B cell (primary cell): ENCODE measurements around the gene CACNB2. TPM values are rescaled to one million over a fixed set of nuclear protein-coding genes. Genes with fewer than 3 reads are reported as not detected.

ENCODE experiments used
- ATAC-seq: fragments of 200-7000 bp; cut with Tn5 transposase; one replicate; pipeline ENCODE4 v1.10.0; 2021; ENCODE audit warnings: low read depth, mild to moderate bottlenecking, moderate number of reproducible peaks, moderate library complexity
- CTCF ChIA-PET: fragments of 350-600 bp; sonication (Branson Sonifier 250); formaldehyde crosslinking; loops from one replicate; lab custom pipeline; 2021; ENCODE audit warnings: antibody characterized with exemption, inconsistent platforms; lab: Charles Lee
- POLR2A ChIA-PET: fragments of 350-600 bp; sonication (Branson Sonifier 250); formaldehyde crosslinking; loops from one replicate; lab custom pipeline; 2021; ENCODE audit warnings: antibody characterized with exemption; lab: Charles Lee
- DNase-seq: peaks from one replicate; pipeline ENCODE4 v3.0.0; 2013
- H2AFZ ChIP-seq: 2 replicates; pipeline ENCODE4 v1.6.1; 2012; ENCODE audit warnings: mild to moderate bottlenecking, low read depth, low read length; ENCODE audit not compliant: insufficient read depth, poor library complexity, severe bottlenecking
- H3K27ac ChIP-seq, 2 donors: 1 replicate in 1 of 2; 2 replicates in 1 of 2; pipeline ENCODE4 v1.5.1; 2012 to 2013; ENCODE audit warnings: low read length in 2 of 2, mild to moderate bottlenecking in 2 of 2, moderate library complexity in 1 of 2
- H3K27me3 ChIP-seq, 4 experiments: fragments of 200-600 bp in 1 of 4; sonication (generic) in 1 of 4; replicated peaks in 1 of 4; 1 replicate in 2 of 4; 2 replicates in 2 of 4; pipeline versions ENCODE4 v1.6.1 to v1.7.0; 2013 to 2016; ENCODE audit warnings: low read length in 3 of 4, mild to moderate bottlenecking in 2 of 4, mixed read lengths in 1 of 4, moderate library complexity in 1 of 4; ENCODE audit not compliant: insufficient read depth in 4 of 4, control insufficient read depth in 3 of 4; ENCODE audit errors: control extremely low read depth in 1 of 4
- H3K36me3 ChIP-seq, 2 experiments: replicated peaks in 1 of 2; 1 replicate in 1 of 2; 2 replicates in 1 of 2; pipeline versions ENCODE4 v1.6.1 to v1.7.1; 2013; ENCODE audit warnings: low read length in 1 of 2; ENCODE audit not compliant: insufficient read depth in 2 of 2, control insufficient read depth in 1 of 2; ENCODE audit errors: control extremely low read depth in 1 of 2, extremely low read depth in 1 of 2
- H3K4me1 ChIP-seq, 2 donors: fragments of 200-600 bp in 1 of 2; sonication (generic) in 1 of 2; 1 replicate in 1 of 2; 2 replicates in 1 of 2; pipeline versions ENCODE4 v1.5.1 to v1.6.1; 2013 to 2017; ENCODE audit warnings: low read length in 2 of 2; ENCODE audit not compliant: control insufficient read depth in 2 of 2, insufficient read depth in 2 of 2
- H3K4me2 ChIP-seq: replicated peaks from 2 replicates; pipeline ENCODE3; 2012; ENCODE audit warnings: mild to moderate bottlenecking, low read depth, low read length; ENCODE audit not compliant: poor library complexity, severe bottlenecking
- H3K4me3 ChIP-seq, 5 experiments: fragments of 200-600 bp in 1 of 5; sonication (generic) in 1 of 5; 1 replicate in 3 of 5; 2 replicates in 2 of 5; pipeline versions ENCODE4 v1.5.1 to v1.7.0; 2011 to 2016; ENCODE audit warnings: low read length in 4 of 5, mild to moderate bottlenecking in 4 of 5, low read depth in 2 of 5, control low read depth in 1 of 5, moderate library complexity in 1 of 5; ENCODE audit not compliant: insufficient read depth in 1 of 5; ENCODE audit errors: control extremely low read depth in 1 of 5, extremely low read depth in 1 of 5
- H3K79me2 ChIP-seq: fragments of 200-600 bp; sonication (generic); one replicate; pipeline ENCODE4 v1.6.0; 2016; ENCODE audit warnings: low read length; ENCODE audit not compliant: control insufficient read depth, insufficient read depth
- H3K9ac ChIP-seq: fragments of 200-600 bp; sonication (generic); 2 replicates; pipeline ENCODE4 v1.6.1; 2017; ENCODE audit warnings: mild to moderate bottlenecking, low read length, moderate library complexity
- H3K9me3 ChIP-seq, 3 donors: one replicate each; pipeline versions ENCODE4 v1.6.1 to v1.7.1; 2013; ENCODE audit warnings: low read length in 2 of 3; ENCODE audit not compliant: control insufficient read depth in 2 of 3, insufficient read depth in 1 of 3; ENCODE audit errors: control extremely low read depth in 1 of 3
- H4K20me1 ChIP-seq: 2 replicates; pipeline ENCODE4 v1.6.0; 2012; ENCODE audit warnings: mild to moderate bottlenecking, low read length; ENCODE audit not compliant: insufficient read depth, control insufficient read depth, poor library complexity, severe bottlenecking
- H3K27ac Mint-ChIP-seq: one replicate; pipeline ENCODE4 v1.8.0; 2021; ENCODE audit warnings: mixed read lengths
- H3K27me3 Mint-ChIP-seq: one replicate; pipeline ENCODE4 v1.8.0; 2021; ENCODE audit warnings: mixed read lengths
- H3K4me1 Mint-ChIP-seq: one replicate; pipeline ENCODE4 v1.8.0; 2021; ENCODE audit warnings: mixed read lengths
- H3K4me3 Mint-ChIP-seq: one replicate; pipeline ENCODE4 v1.8.0; 2021; ENCODE audit warnings: mixed read lengths
- H3K9me3 Mint-ChIP-seq: one replicate; pipeline ENCODE4 v1.8.0; 2022; ENCODE audit warnings: mixed read lengths; ENCODE audit not compliant: insufficient read depth
- EZH2 ChIP-seq: IDR thresholded peaks from 2 replicates; pipeline ENCODE4 v1.6.1; 2012; ENCODE audit warnings: borderline replicate concordance, low read depth, mild to moderate bottlenecking, moderate library complexity, low read length; ENCODE audit not compliant: insufficient read depth, poor library complexity, severe bottlenecking
- WGBS: methylation state at CpG from one replicate; pipeline ENCODE4 v1.1.5; 2013; ENCODE audit warnings: missing lambda C conversion rate; ENCODE audit not compliant: insufficient coverage; 5-methylcytosine and 5-hydroxymethylcytosine counted together
- intact Hi-C: fragments of 100-400 bp; cut with micrococcal nuclease; formaldehyde crosslinking; loops from one replicate; pipeline ENCODE4 v1.10.0; 2022
- polyA plus RNA-seq: library from polyadenylated mRNA; depleted of rRNA; stranded (reverse); fragments of >200 nt; gene quantifications from 2 replicates; pipeline ENCODE4 v1.2.3, GENCODE V29; 2012
- total RNA-seq, 2 donors: library from RNA; stranded (reverse); fragments of 120-200 nt in 1 of 2; gene quantifications; 1 replicate in 1 of 2; 2 replicates in 1 of 2; pipeline versions ENCODE4 v1.2.3 to v1.2.4, GENCODE V29; 2013 to 2022
- TF ChIP-seq, protein P1 (sequence below): fragments of 200-600 bp; IDR thresholded peaks from one replicate; pipeline ENCODE4 v1.8.0; 2022; ENCODE audit warnings: antibody characterized with exemption, mild to moderate bottlenecking

CACNB2 gene
- total and polyA plus RNA-seq, 2 donors (not counting 1 experiment from before 2014, with no cell fraction given), result not detected

DNA sequence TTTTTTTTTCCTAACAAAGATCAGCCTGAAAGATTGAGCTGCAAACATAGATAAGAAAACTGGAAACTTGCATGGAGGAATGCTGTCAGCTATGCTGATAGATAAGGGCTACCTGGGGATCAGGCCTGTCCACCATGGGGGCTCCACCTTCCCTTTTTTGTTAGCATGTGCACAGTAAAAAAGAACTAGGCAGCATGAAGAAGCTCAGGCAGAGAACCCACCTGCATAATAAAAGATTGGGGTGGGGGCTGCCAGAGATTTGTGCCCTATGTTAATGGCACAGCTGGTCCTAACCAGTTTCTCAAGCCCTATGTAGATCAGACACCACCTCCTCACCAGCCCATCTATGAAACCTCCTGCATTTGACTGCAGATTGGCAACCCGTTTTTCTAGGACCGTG lies 45.4 kb upstream of the CACNB2 start:
- Histone ChIP-seq H4K20me1 (no peaks in the 10 kb centered on the region), H3K4me2 (no peak overlapping the region), H3K4me1 (no peaks in the 10 kb centered on the region), H3K36me3 (no peaks in the 10 kb centered on the region), H3K9ac (no peak overlapping the region), H3K9me3 (no peaks in the 10 kb centered on the region), H3K27ac (no peak overlapping the region), H3K4me3 (no peak overlapping the region), H3K27me3 (no peaks in the 10 kb centered on the region), H3K79me2 (no peaks in the 10 kb centered on the region), H2AFZ (no peak overlapping the region)
- no peak for TF ChIP-seq EZH2
- TF ChIP-seq, protein P1, sequence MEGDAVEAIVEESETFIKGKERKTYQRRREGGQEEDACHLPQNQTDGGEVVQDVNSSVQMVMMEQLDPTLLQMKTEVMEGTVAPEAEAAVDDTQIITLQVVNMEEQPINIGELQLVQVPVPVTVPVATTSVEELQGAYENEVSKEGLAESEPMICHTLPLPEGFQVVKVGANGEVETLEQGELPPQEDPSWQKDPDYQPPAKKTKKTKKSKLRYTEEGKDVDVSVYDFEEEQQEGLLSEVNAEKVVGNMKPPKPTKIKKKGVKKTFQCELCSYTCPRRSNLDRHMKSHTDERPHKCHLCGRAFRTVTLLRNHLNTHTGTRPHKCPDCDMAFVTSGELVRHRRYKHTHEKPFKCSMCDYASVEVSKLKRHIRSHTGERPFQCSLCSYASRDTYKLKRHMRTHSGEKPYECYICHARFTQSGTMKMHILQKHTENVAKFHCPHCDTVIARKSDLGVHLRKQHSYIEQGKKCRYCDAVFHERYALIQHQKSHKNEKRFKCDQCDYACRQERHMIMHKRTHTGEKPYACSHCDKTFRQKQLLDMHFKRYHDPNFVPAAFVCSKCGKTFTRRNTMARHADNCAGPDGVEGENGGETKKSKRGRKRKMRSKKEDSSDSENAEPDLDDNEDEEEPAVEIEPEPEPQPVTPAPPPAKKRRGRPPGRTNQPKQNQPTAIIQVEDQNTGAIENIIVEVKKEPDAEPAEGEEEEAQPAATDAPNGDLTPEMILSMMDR, result no peak
- WGBS, result 90% methylated on average over 2 of the region's 2 CpGs
- ChIA-PET CTCF (no interaction called here), POLR2A (no interaction called here)
- no peaks in the 10 kb centered on the region for H3K9me3 Mint-ChIP-seq
- no peaks in the 10 kb centered on the region for H3K4me1 Mint-ChIP-seq
- DNase-seq (no peak), ATAC-seq (no peak)
- no peak overlapping the region for H3K27ac Mint-ChIP-seq
- H3K4me3 Mint-ChIP-seq, result no peak overlapping the region
- intact Hi-C loops, result no loop called here
- no peaks in the 10 kb centered on the region for H3K27me3 Mint-ChIP-seq

DNA sequence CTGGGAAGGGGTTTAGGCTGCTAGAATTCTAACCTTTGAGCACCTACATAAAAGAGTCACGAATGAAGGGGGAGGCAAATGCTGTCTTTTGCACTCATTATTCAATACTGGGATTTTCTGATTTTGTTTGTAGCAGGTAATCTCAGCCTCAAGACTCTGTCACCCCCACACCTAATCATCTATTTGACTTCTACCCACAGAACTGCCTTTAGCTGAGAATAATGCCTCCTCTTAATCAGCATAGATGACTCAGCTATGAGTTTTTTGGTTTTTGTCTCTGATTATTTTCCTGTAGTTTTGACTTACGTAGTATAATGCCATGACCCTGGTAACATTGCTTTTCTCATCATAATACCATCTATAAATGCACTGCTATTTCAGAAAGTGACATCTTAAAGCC lies 42.7 kb upstream of the CACNB2 start:
- H3K36me3 ChIP-seq, result no peaks in the 10 kb centered on the region
- peaks cover 3% of the 10 kb centered on the region for H3K27me3 Mint-ChIP-seq
- ChIA-PET POLR2A (no interaction called here), CTCF (no interaction called here)
- no peak overlapping the region for H3K4me3 Mint-ChIP-seq
- no peaks in the 10 kb centered on the region for H4K20me1 ChIP-seq
- no peak overlapping the region for H3K4me3 ChIP-seq
- H3K4me1 Mint-ChIP-seq, result no peaks in the 10 kb centered on the region
- intact Hi-C loops, result no loop called here
- no peak overlapping the region for H3K27ac Mint-ChIP-seq
- no peak overlapping the region for H3K27ac ChIP-seq
- H3K27me3 ChIP-seq, result no peaks in the 10 kb centered on the region
- ATAC-seq (no peak), DNase-seq (no peak)
- no peaks in the 10 kb centered on the region for H3K9me3 Mint-ChIP-seq
- no peak overlapping the region for H3K9ac ChIP-seq
- no peaks in the 10 kb centered on the region for H3K79me2 ChIP-seq
- no peak overlapping the region for H3K4me2 ChIP-seq
- WGBS, result no CpG with 5 or more reads among the region's 2 CpGs
- no peaks in the 10 kb centered on the region for H3K9me3 ChIP-seq
- no peak overlapping the region for H2AFZ ChIP-seq
- TF ChIP-seq EZH2, result no peak
- TF ChIP-seq, protein P1, result no peak
- no peaks in the 10 kb centered on the region for H3K4me1 ChIP-seq
